Testis (tissue), 3 donors: ENCODE results near the gene DUSP22. TPM values are rescaled to one million over a fixed set of nuclear protein-coding genes. Genes with fewer than 3 reads are reported as not detected.

Experiments used
- DNase-seq: peaks from one replicate; pipeline ENCODE4 v3.0.0-alpha.2; 2019
- H3K27ac ChIP-seq, 2 donors: fragments of 200-600 bp; sonication (generic); one replicate each; pipeline ENCODE4 v1.5.1; 2019
- H3K27me3 ChIP-seq: fragments of 200-600 bp; sonication (generic); one replicate; pipeline ENCODE4 v1.5.1; 2019
- H3K36me3 ChIP-seq: fragments of 200-600 bp; sonication (generic); one replicate; pipeline ENCODE4 v1.5.1; 2017; ENCODE audit warnings: low read depth; ENCODE audit errors: missing control alignments
- H3K4me1 ChIP-seq: fragments of 200-600 bp; sonication (generic); one replicate; pipeline ENCODE4 v1.5.1; 2019
- H3K4me3 ChIP-seq, 2 donors: fragments of 200-600 bp; sonication (generic); one replicate each; pipeline ENCODE4 v1.5.1; 2017 to 2019
- H3K9me3 ChIP-seq: fragments of 200-600 bp; sonication (generic); one replicate; pipeline ENCODE4 v1.5.1; 2017
- CTCF ChIP-seq, 3 experiments: fragments of 450-650 bp in 2 of 3; fragments of 200-600 bp in 1 of 3; sonication (generic) in 1 of 3; IDR thresholded peaks; one replicate each; pipeline ENCODE4 v1.5.1; 2016 to 2019; ENCODE audit warnings: antibody characterized with exemption in 3 of 3, mild to moderate bottlenecking in 2 of 3, moderate library complexity in 1 of 3
- POLR2A ChIP-seq: fragments of 450-650 bp; IDR thresholded peaks from one replicate; pipeline ENCODE4 v1.6.1; 2017; ENCODE audit warnings: antibody characterized with exemption, mild to moderate bottlenecking, moderate library complexity
- WGBS, 2 donors: methylation state at CpG; one replicate each; pipeline ENCODE4 v1.1.5; 2018; 5-methylcytosine and 5-hydroxymethylcytosine counted together
- intact Hi-C: fragments of 100-400 bp; cut with DNase I; formaldehyde crosslinking; loops from one replicate; pipeline ENCODE4 v1.15.1; 2023; ENCODE audit warnings: low total_unique reads
- polyA plus RNA-seq: library from polyadenylated mRNA; stranded (reverse); fragments of 350-450 nt; fragmentation: Illumina TruSeq; extraction: RNeasy Lipid Tissue Mini Kit (QIAGEN cat#74804); gene quantifications from one replicate; pipeline ENCODE4 v1.2.3, GENCODE V29; 2014; ENCODE audit warnings: low read depth, low replicate concordance; ENCODE audit not compliant: insufficient read depth
- total RNA-seq, 2 donors: library from RNA; depleted of rRNA; stranded (reverse); fragments of >200 nt; gene quantifications; one replicate each; pipeline ENCODE4 v1.2.3, GENCODE V29; 2016

The DUSP22 gene
- total and polyA plus RNA-seq, 3 donors from 2014 or later = 112 to 158 (median 129) TPM

DNA sequence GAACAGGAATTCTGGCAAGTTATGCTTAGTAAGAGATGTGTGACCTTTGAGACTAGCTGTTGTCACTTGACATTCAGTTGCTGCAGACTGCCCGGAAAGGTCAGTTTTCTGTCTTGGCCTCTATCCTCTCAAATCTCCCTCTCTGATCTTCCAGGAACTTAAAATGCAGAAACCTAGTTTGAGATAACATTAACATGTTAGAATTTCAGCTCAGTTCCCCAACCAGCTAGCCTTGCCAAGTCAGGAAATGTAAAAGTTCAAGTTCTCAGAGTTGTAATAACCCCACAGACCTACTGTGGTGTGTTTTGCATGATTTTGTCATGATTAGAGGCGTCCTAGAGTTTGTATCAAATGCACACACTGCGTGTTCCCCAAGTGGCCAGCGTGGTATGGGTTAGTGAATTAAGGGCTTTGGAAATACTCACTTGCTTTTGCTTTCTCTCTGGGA is 46.6 kb downstream of the DUSP22 start:
- Histone ChIP-seq H3K9me3 (no peaks in the 10 kb centered on the region), H3K27ac (no peak overlapping the region), H3K27me3 (no peaks in the 10 kb centered on the region), H3K36me3 (no peaks in the 10 kb centered on the region), H3K4me1 (no peaks in the 10 kb centered on the region), H3K4me3 (no peak overlapping the region)
- no peak for TF ChIP-seq CTCF (IDR thresholded peaks at IDR 0.05)
- TF ChIP-seq POLR2A = no peak
- no peak for DNase-seq
- intact Hi-C loops = no loop called here
- 74 to 80% methylated on average over 4 of the region's 4 CpGs for WGBS, 2 donors

- TF ChIP-seq CTCF (IDR thresholded peaks at IDR 0.05) (no peak), POLR2A (no peak)
- no peaks in the 10 kb centered on the region for H3K27me3 ChIP-seq
- no peaks in the 10 kb centered on the region for H3K36me3 ChIP-seq
- H3K4me3 ChIP-seq = no peak overlapping the region
- intact Hi-C loops = no loop called here
- H3K4me1 ChIP-seq = no peaks in the 10 kb centered on the region
- DNase-seq = no peak
- no peaks in the 10 kb centered on the region for H3K9me3 ChIP-seq
- no peak overlapping the region for H3K27ac ChIP-seq
- 75 to 76% methylated on average over 5 of the region's 5 CpGs for WGBS, 2 donors
These were observed 47.2 kb downstream of the DUSP22 start for GRCh38 chr6:339480-339879.

GRCh38 chr6:340186-340955 is 48.1 kb downstream of the DUSP22 start:
- Histone ChIP-seq H3K4me1 (no peaks in the 10 kb centered on the region), H3K9me3 (no peaks in the 10 kb centered on the region), H3K27me3 (no peaks in the 10 kb centered on the region), H3K27ac (no peak overlapping the region), H3K36me3 (no peaks in the 10 kb centered on the region), H3K4me3 (no peak overlapping the region)
- DNase-seq = no peak
- intact Hi-C loops = no loop called here
- no peak for TF ChIP-seq CTCF (IDR thresholded peaks at IDR 0.05)
- no peak for TF ChIP-seq POLR2A
- 80 to 81% methylated on average over 6 of the region's 6 CpGs for WGBS, 2 donors

GRCh38 chr6:340991-341827 is 48.9 kb downstream of the DUSP22 start:
- intact Hi-C loops = no loop called here
- Histone ChIP-seq H3K27me3 (no peaks in the 10 kb centered on the region), H3K27ac (no peak overlapping the region), H3K4me3 (no peak overlapping the region), H3K4me1 (no peaks in the 10 kb centered on the region), H3K9me3 (no peaks in the 10 kb centered on the region), H3K36me3 (no peaks in the 10 kb centered on the region)
- 93 to 94% methylated on average over 33 of the region's 33 CpGs for WGBS, 2 donors
- TF ChIP-seq CTCF (IDR thresholded peaks at IDR 0.05) (no peak), POLR2A (no peak)
- DNase-seq = no peak
